Uterus (tissue), 2 donors: ENCODE data around the gene MUC5AC.

Experiments used
- POLR2A ChIP-seq, 2 donors: fragments of 450-650 bp; IDR thresholded peaks; one replicate each; pipeline ENCODE4 v1.6.1; 2016; ENCODE audit warnings: antibody characterized with exemption in 2 of 2, mild to moderate bottlenecking in 1 of 2, moderate library complexity in 1 of 2
- TF ChIP-seq, protein P1 (sequence below), 4 experiments: fragments of 200-600 bp in 2 of 4; fragments of 450-650 bp in 2 of 4; sonication (generic) in 2 of 4; IDR thresholded peaks; one replicate each; pipeline ENCODE4 v1.5.1; 2016 to 2019; ENCODE audit warnings: antibody characterized with exemption in 4 of 4, mild to moderate bottlenecking in 2 of 4, moderate library complexity in 1 of 4

DNA sequence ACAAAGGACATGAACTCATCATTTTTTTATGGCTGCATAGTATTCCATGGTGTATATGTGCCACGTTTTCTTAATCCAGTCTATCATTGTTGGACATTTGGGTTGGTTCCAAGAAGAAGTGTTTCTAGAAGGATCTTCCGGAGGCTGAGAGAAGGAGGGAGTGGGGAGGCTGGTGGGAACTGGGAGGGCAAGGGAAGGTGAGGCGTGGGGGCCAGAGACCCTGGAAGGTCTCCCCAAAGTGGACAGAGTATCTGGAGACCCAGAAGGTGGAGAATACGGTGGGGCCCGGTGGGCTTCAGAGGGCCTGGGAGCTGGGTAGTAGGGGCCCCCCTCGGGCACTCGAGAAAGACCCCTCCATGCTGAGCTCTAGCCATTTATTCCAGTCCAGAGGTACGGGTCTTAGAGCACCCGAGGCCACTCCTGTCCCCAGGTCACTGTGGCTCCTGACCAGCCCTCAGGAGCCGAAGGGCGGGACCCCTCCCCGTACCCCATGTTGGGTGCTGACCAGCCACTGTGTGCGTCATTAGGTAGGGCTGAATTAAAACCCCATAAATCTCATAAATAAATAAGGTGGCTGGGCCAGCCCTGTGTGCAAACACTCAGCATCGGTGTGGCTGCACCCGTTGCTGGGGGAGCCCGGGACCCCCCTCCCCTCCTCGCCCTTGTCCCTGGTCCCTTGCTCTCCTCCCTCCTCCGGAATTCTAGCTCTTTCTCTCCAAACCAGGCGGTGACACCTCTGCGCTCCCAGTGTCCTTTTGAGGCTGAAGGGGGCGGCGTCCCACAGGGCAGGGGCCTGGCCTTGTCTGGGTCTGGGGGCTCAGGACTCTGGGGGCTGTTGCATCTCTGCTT, 38.8 kb upstream of the MUC5AC start:
- TF ChIP-seq, protein P1, sequence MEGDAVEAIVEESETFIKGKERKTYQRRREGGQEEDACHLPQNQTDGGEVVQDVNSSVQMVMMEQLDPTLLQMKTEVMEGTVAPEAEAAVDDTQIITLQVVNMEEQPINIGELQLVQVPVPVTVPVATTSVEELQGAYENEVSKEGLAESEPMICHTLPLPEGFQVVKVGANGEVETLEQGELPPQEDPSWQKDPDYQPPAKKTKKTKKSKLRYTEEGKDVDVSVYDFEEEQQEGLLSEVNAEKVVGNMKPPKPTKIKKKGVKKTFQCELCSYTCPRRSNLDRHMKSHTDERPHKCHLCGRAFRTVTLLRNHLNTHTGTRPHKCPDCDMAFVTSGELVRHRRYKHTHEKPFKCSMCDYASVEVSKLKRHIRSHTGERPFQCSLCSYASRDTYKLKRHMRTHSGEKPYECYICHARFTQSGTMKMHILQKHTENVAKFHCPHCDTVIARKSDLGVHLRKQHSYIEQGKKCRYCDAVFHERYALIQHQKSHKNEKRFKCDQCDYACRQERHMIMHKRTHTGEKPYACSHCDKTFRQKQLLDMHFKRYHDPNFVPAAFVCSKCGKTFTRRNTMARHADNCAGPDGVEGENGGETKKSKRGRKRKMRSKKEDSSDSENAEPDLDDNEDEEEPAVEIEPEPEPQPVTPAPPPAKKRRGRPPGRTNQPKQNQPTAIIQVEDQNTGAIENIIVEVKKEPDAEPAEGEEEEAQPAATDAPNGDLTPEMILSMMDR (IDR thresholded peaks at IDR 0.05) = no peak
- TF ChIP-seq POLR2A (IDR thresholded peaks at IDR 0.05) = no peak
